Measurements from ENCODE around the gene PSMA7. TPM values are rescaled to one million over a fixed set of nuclear protein-coding genes. Genes with fewer than 3 reads are reported as not detected.

PSMA7 gene
- total RNA-seq, 1 donor from 2014 or later = 258 TPM

DNA sequence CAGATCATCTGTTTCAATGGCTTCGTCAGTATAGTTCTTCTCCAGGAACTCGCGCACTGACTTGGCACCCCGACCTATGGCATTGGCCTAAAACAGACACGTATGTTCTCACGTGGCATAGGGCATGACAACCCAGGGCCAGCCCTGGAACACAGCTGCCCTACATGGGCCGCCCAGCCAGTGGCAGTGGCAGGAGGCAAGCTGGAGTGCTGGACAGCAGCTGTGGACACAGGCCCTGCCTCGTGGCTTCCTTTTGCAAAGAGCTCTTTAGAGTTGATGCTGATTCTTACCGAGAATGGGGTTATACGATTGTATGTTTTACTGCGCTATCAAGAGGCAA, 5.0 kb downstream of the PSMA7 start:
- no peak for DNase-seq (ENCODE audit: low spot score)

- DNase-seq (ENCODE audit: low spot score) = no peak
These were observed 5.6 kb downstream of the PSMA7 start for GRCh38 chr20:62137478-62138203.

DNA sequence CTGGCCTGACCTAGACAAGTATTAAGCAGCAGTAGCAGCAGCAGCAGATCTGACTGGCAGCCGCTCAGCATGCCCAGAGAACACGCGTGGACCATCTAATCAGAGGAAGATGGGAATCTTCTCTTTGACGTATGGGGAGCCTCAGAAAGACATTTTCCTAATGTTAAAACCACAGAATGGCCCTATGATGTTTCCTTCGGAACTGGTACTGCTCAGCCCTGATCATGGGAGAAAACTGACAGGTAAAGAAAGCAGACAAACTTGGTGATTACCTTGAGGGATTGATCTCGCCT, 6.2 kb downstream of the PSMA7 start:
- DNase-seq (ENCODE audit: low spot score) = no peak

DNA sequence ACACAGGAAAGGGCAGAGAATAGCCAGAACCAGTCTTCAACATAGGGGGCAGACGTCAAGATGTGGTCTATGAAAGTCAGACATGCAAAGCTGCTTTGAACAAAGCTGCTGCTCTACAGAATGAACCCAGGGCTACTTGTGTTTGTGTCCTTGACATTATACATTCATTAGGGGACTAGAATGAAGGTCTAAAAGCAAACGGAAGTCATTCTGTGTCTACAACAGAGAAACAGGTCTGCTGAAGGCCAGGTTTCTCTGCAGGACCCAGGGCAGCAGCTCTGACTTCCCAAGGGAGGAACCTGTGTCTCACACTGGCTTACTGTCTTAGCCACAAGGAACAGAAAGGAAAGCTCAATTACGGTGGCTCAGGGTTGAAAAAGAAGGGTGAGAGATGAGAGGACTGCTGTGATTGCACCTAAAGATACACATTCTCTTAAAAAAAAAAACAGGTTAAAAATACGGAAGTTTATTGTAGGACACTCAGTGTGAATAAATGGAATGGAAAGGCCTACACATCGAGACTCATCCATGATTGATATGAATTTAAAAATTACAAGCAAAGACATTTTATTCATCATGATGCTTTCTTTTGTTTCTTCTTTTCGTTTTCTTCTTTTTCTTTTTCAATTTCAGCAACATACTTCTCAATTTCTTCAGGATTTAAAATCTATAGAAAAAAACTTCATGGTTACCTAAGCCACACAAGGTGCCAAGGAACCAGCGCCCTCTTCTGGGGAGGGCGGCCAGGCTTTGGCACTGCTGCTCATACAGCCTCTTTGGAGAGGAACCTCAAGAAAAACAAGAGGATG, 6.7 kb downstream of the PSMA7 start:
- no peak for DNase-seq (ENCODE audit: low spot score)

GRCh38 chr20:62135573-62136266, 7.5 kb downstream of the PSMA7 start:
- no peak for DNase-seq (ENCODE audit: low spot score)

DNA sequence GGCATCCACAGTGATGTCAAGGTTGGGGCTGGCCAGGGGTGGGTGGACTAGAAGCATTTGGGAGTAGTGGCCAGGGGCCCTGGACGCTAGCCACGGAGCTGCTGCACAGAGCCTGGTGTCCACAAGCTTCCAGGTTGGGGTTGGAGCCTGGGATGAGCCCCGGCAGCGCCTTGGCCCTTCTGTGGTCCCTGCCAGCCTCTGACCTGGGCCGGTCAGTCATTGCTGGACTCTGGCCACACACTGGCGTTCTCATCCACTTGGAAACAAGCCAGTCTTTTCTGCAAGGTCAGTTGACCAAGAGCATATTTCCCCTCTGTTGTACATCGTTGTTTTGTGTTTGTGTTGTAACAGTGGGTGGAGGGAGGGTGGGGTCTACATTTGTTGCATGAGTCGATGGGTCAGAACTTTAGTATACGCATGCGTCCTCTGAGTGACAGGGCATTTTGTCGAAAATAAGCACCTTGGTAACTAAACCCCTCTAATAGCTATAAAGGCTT, 8.4 kb downstream of the PSMA7 start:
- no peak for DNase-seq (ENCODE audit: low spot score)

DNA sequence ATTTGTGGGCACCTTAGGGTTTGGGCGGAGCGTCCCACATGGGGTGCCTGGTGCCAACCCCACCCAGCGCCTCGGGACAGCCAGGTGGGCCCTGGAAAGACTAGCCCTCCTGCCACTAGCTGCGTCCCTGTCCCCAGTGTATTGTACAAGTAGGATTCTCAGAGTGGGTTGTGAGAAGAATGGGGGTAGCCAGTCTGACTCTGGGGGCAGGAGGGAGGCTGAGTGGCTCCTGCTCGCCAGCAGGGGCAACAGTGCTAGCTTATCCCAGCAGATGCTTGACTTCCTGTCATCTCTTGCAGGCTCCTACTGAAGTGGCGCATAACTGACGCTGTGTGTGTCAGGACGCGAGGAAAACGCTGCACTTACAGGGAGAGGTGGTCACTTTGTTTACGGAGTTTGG, 9.3 kb downstream of the PSMA7 start:
- no peak for DNase-seq (ENCODE audit: low spot score)

- no peak for DNase-seq (ENCODE audit: low spot score)
These were observed 9.9 kb downstream of the PSMA7 start for GRCh38 chr20:62133051-62133845.

DNA sequence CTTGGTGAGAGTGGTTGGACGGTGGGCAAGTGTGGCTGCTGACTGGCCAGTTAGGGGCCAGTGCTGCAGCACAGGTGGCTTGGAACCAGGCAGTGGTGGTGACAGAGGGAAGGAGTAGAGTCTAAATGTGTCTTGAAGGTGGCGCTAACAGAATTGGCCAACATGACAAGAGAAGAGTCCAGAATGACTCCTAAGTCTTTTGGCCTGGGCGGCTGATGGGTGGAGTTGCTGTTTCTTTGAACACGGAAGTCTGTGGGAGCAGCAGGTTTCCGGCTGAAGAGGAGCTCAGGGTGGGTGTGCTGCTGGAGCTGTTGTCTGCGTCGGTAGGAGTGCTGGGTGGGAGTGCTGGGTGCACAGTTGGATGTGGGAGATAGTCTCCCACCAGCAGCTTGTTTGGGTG, 10.8 kb downstream of the PSMA7 start:
- no peak for DNase-seq (ENCODE audit: low spot score)

DNA sequence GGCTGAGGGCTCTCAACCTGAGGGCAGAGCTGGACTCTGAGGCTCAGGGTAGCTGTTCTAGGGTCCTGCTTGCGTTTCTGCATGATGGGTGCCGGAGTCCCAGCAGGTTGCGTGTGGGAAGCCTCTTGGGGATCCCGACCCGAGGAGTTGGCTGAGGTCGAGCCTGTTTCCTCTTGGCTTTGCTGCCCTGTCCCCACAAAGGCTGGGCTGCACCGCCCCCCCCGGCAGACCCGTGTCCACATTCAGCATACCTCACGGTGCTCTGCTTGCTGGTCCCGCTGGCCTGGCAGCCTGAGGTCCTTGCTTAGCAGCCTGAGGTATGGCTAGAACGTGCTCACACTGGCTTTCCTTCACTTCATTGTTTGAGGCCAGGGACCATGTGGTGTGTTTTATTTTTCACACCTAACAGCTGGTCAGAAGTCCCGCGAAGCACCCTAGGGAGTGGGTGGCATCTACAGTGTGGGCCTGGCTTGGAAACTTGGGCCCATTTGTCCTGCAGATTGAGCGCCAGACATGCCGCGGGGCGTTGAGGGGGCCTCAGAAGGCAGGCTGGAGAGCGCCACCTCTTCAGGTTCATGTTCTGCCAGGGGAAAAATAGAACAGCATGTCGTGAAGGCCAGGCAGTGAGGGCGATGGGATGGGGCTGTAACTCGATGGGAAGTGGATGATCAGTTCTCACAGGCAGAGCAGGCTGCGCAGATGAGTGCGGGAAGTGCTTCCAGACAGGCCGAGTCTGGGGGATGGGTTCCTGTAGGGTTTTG, 11.5 kb downstream of the PSMA7 start:
- DNase-seq (ENCODE audit: low spot score) = no peak

DNA sequence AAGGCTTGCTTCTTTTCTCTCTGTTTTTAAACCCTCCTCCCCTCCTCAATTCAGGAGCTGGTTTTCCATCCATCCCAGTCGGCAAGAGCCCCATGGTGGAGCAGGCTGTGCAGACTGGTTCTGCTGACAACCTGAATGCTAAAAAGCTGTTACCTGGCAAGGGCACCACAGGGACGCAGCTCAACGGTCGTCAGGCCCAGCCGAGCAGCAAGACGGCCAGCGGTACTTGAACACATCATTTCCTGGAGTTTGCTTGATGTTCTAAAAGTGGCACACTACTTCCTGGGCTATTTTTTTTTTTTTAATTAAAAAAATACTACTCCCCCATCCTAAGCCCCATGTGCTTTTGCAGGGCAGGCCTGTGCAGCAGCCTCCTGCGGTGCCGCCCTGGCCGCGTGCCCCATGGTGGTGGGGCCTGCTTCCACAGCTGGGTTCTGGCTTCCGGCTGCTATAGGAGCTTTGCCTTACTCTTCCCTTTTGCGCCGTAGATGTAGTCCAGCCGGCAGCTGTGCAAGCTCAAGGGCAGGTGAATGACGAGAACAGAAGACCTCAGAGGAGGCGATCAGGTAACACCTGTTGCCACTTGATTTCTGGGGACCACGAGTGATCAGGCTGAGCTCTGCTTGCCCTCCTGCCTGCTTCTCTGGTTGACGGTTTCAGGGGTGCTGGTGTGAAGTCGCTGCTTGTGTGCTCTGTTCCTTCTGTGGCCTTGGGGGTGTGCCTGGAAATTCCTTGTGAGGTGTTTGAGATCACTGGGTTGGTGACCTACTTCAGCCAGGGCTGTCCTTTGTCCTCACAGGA, 13.3 kb downstream of the PSMA7 start:
- DNase-seq (ENCODE audit: low spot score) = no peak

GRCh38 chr20:62128502-62128901, 14.7 kb downstream of the PSMA7 start:
- DNase-seq (ENCODE audit: low spot score) = no peak

- DNase-seq (ENCODE audit: low spot score) = no peak
These were observed 15.4 kb downstream of the PSMA7 start for GRCh38 chr20:62127799-62128198.

DNA sequence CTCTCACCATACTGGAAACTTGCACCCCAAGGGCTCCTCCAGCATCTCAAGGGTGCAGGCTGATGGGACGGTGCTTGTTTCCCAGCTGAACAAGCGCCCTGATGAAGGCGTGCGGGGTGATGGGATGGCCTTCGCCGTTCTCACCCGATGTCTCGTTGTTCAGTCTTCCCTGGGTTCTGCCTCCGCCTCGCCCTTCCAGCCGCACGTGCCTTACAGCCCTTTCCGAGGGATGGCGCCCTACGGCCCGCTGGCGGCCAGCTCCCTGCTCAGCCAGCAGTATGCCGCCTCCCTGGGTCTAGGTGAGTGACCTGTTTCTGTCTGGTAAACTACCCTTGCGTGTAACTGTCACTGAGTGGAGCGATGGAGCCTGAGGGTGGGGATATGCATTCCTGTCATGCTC, 17.1 kb downstream of the PSMA7 start:
- no peak for DNase-seq (ENCODE audit: low spot score)

DNA sequence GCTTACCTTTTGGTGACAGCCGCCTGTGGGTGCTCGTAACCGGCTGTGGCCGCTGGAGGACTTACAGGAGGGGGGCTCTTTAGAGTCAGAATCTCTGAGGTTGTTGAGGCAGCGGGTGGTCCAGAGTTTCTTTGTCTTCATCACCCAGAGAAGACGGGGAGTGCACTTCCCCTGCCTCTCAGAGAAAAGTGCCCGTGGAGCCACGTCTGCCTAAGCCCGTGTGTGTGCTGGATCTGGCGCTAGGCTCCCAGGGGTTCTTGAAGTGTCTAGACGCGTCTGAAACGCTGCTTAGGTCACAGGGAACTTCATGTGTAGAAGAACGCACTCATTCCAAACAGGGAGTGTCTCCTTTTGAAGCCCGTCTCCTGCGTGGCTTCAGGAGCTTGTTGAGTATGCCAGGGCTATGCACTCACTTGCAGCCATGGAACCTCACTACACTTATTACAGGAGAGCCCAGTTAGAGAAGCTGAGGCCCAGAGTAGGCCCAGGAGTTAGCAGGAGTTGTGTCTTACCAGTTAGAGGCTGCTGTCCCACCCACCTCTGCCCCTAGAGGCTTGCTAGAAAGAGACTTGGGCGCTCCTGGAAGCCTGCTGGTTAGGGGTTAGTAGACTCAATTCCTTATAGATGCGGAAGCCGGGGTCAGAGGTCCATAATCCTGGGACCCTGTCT, 19.6 kb downstream of the PSMA7 start:
- no peak for DNase-seq (ENCODE audit: low spot score)

DNA sequence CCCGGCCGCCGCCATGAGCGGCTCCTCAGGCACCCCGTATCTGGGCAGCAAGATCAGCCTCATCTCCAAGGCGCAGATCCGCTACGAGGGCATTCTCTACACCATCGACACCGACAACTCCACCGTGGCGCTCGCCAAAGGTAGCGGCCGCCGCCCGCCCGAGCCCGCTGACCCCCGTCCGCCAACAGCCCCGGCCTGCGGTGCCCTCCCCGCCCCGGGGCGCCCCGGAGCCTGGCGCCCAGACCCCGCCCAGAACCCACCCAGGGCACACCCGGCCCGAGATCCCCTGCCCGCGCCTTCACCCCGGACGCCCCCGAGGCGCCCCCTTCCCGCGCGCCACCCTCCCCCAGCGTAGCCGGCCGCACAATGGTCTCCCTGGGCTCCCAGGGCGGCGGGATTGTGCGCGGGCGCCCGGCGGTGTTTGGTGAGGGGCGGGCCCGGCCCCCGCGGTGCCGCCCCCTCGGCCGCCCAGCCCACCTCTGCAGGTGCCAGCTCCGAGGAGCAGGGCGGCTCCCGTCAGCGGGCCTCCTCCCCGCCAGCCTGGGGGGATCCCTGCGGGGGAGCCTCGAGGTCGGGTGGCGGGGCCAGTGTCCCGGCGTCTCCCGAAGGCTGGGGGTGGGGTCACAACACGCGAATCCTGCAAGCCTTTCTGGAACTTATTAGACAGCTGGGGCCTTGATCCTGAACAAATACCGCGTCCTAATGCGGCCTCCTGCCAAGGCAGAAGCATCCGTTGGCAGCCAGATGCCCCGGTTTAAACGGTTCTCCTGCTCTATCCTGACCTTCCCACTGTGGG, 20.3 kb downstream of the PSMA7 start:
- DNase-seq (ENCODE audit: low spot score) = no peak

- peak; percentile 97 for DNase-seq (ENCODE audit: low spot score)
These were observed 21.2 kb downstream of the PSMA7 start, which contains the start of gene LSM14B for GRCh38 chr20:62121776-62122653. LSM14B (plus strand) TSS chr20:62122475; CDS start chr20:62122667, 192 bp downstream.
